Ishikawa (cell line): ENCODE results near the gene LYSMD2.

Source experiments
- CEBPB ChIP-seq: IDR thresholded peaks from 2 replicates; pipeline ENCODE4 v1.6.1; 2012
- CREB1 ChIP-seq: IDR thresholded peaks from 2 replicates; pipeline ENCODE4 v1.6.1; 2012; ENCODE audit warnings: low read depth
- EGR1 ChIP-seq: IDR thresholded peaks from 2 replicates; pipeline ENCODE4 v1.6.1; 2012
- EP300 ChIP-seq: IDR thresholded peaks from 2 replicates; pipeline ENCODE4 v1.6.1; 2012; ENCODE audit warnings: borderline replicate concordance
- FOXM1 ChIP-seq: IDR thresholded peaks from 2 replicates; pipeline ENCODE4 v1.6.1; 2012; ENCODE audit warnings: low read depth, borderline replicate concordance
- NFIC ChIP-seq: IDR thresholded peaks from 2 replicates; pipeline ENCODE4 v1.6.1; 2012
- RAD21 ChIP-seq: IDR thresholded peaks from 2 replicates; pipeline ENCODE4 v1.6.1; 2012; ENCODE audit warnings: low read depth
- TAF1 ChIP-seq: IDR thresholded peaks from 2 replicates; pipeline ENCODE4 v1.6.1; 2012; ENCODE audit warnings: low read depth, mild to moderate bottlenecking
- TCF12 ChIP-seq: IDR thresholded peaks from 2 replicates; pipeline ENCODE4 v1.6.1; 2012; ENCODE audit warnings: low read depth
- TEAD4 ChIP-seq: IDR thresholded peaks from 2 replicates; pipeline ENCODE4 v1.6.1; 2012
- YY1 ChIP-seq: IDR thresholded peaks from 2 replicates; pipeline ENCODE4 v1.6.1; 2012; ENCODE audit warnings: low read depth
- ZBTB7A ChIP-seq: IDR thresholded peaks from 2 replicates; pipeline ENCODE4 v1.6.1; 2012; ENCODE audit warnings: low read depth
- TF ChIP-seq, protein P1 (sequence below): IDR thresholded peaks from 2 replicates; pipeline ENCODE4 v1.6.1; 2012
- TF ChIP-seq, protein P2 (sequence below): IDR thresholded peaks from 2 replicates; pipeline ENCODE4 v1.6.1; 2012
- TF ChIP-seq, protein P3 (sequence below): IDR thresholded peaks from 2 replicates; pipeline ENCODE4 v1.6.1; 2012; ENCODE audit warnings: low read depth, mild to moderate bottlenecking

The LYSMD2 gene

DNA sequence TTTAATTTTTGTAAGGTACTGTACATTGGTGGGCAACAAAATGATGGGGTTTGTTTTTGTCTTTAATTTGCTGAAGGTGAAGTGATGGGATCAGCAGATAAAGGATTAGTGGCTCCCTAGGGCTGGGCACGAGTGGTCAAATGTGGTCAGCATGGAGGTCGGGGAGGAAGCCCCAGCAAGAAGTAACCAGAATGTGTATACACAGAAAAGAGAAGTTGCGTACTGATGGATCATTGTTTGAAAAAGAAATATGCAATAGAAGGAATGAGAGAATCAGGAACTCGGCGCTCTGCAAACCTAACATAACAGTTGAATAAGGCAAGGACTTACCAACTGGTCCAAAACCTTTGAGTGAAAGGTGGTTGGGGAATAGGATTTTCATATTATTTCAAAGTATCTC lies 15.4 kb upstream of the LYSMD2 start:
- TF ChIP-seq RAD21 (no peak), TEAD4 (no peak), ZBTB7A (no peak), TAF1 (no peak), FOXM1 (no peak), YY1 (no peak), NFIC (no peak), CEBPB (no peak), CREB1 (no peak), TCF12 (no peak), EP300 (no peak), EGR1 (no peak)
- TF ChIP-seq, protein P1, sequence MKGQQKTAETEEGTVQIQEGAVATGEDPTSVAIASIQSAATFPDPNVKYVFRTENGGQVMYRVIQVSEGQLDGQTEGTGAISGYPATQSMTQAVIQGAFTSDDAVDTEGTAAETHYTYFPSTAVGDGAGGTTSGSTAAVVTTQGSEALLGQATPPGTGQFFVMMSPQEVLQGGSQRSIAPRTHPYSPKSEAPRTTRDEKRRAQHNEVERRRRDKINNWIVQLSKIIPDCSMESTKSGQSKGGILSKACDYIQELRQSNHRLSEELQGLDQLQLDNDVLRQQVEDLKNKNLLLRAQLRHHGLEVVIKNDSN, result no peak
- TF ChIP-seq, protein P2, sequence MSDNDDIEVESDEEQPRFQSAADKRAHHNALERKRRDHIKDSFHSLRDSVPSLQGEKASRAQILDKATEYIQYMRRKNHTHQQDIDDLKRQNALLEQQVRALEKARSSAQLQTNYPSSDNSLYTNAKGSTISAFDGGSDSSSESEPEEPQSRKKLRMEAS, result no peak
- TF ChIP-seq, protein P3, sequence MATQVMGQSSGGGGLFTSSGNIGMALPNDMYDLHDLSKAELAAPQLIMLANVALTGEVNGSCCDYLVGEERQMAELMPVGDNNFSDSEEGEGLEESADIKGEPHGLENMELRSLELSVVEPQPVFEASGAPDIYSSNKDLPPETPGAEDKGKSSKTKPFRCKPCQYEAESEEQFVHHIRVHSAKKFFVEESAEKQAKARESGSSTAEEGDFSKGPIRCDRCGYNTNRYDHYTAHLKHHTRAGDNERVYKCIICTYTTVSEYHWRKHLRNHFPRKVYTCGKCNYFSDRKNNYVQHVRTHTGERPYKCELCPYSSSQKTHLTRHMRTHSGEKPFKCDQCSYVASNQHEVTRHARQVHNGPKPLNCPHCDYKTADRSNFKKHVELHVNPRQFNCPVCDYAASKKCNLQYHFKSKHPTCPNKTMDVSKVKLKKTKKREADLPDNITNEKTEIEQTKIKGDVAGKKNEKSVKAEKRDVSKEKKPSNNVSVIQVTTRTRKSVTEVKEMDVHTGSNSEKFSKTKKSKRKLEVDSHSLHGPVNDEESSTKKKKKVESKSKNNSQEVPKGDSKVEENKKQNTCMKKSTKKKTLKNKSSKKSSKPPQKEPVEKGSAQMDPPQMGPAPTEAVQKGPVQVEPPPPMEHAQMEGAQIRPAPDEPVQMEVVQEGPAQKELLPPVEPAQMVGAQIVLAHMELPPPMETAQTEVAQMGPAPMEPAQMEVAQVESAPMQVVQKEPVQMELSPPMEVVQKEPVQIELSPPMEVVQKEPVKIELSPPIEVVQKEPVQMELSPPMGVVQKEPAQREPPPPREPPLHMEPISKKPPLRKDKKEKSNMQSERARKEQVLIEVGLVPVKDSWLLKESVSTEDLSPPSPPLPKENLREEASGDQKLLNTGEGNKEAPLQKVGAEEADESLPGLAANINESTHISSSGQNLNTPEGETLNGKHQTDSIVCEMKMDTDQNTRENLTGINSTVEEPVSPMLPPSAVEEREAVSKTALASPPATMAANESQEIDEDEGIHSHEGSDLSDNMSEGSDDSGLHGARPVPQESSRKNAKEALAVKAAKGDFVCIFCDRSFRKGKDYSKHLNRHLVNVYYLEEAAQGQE, result no peak

DNA sequence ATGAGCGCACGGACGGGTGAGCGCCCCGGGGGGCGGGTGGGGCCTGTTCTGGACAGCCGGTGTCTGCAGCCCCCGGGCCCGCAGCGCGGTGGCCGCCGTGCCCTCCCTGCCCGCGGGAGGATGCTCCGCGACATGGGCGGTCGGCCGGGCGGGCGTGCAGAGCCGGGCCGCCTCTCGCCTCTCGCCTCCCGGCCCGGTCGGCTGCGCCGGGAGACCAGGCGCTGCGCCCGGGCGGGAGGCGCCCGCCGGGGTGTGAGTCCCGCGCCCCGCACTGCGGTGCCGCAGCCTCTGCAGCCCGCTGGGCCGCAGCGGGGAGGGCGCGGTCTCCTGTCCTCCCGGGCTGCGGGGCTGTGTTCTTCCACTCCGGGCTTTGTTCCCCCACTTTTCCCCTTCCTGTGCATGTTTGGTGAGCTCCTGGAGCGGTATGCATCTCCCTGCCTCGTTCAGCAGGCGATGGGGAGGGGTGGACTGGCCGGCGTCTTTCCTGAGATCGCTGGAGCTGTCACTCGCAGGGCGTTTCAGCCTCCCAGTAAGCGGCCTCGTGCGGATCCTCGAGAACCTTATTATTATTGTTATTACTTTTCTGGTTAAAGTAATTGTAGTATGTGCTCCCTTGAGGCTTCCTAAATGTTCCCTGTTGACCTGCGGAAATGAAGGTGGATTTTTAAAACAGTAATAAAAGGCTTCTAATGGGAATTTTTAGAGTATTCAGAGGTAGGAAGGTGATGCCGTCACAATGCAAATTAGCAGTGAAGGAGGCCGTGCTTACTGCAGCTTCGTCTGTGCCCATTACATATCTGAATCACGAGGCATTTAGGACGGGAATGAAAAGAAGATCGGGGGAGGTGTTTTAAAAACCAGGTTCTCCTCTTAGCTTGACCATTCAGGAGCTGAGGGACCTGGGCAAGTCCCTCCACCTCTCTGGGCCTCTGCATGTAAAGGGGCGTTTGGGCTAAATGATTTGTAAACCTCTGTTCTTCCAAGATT lies 14.5 kb upstream of the LYSMD2 start:
- TF ChIP-seq NFIC, result no peak
- TF ChIP-seq TEAD4, result no peak
- no peak for TF ChIP-seq YY1
- no peak for TF ChIP-seq CREB1
- TF ChIP-seq, protein P2, result no peak
- TF ChIP-seq TAF1, result no peak
- TF ChIP-seq EGR1, result no peak

DNA sequence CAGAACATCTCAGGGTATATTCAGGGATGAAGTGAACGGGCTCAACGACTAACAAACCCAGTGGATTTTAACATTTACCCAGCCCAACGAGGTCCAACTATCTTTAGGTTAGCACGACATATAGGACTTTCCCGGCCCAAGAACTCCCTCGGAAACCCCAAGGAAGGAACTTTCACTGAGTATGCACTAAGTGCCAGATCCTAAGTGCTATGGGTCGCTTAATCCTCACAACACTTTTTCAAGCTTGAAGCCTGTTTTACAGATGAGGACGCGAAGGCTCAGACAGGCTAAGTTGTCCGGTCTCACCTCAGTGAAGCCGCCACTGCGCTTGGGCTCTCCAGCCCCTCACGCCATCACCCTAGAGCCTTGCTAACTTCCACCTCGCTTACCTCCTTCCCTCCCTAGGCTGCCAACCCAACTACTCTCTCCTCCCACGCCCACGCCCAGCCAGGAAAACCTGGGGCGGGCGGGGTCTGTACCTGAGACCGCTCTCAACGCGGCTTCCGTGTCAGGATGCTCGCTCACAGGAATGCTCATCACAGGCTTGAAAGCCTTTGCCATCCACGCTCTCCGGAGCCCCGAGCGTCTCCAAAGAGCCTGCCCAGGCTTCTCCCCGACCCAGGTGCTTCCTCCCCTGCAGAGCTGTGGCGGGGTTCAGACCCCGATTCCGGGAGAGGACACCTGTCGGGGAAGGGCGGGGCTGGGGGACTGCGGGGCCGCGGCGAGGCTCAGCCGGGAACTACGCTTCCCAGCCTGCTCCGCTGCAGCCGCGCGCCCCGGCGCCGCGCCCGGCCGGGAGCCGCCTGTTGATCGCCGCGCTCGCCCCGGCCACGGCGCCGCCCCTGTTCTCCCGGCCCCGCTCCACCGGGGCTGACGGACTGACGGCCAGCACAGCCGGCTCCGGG lies 13.6 kb upstream of the LYSMD2 start, which contains the start of gene TMOD2:
TSS of gene TMOD2 (plus strand) at position 806 of the 905 bp plus-strand sequence. CDS start 14,845 bp downstream, outside the sequence.
- no peak for TF ChIP-seq YY1
- TF ChIP-seq EGR1, result peak; percentile 85

DNA sequence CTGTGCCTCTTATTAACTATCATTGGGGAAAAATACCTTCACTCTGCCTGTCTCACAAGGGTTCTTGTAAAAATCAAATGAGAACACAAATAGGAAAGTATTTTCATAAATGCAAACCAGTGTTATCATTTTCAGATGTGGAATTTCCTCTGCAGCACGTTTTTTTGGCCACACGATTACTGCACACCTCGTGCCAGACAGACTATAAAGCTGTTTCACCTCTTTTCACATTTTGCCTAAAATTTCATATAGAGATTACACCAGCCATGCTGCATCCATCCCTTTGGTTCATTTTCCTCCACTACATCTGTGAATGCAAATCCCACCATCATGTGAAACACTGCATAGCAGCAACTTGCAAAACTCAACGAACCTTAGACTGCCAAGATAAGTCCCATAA lies 12.7 kb upstream of the LYSMD2 start:
- no peak for TF ChIP-seq CREB1
- TF ChIP-seq TAF1, result no peak
- no peak for TF ChIP-seq RAD21
- TF ChIP-seq TEAD4, result no peak
- TF ChIP-seq CEBPB, result no peak
- TF ChIP-seq, protein P3, result no peak
- no peak for TF ChIP-seq NFIC
- TF ChIP-seq, protein P2, result no peak
- TF ChIP-seq TCF12, result no peak

DNA sequence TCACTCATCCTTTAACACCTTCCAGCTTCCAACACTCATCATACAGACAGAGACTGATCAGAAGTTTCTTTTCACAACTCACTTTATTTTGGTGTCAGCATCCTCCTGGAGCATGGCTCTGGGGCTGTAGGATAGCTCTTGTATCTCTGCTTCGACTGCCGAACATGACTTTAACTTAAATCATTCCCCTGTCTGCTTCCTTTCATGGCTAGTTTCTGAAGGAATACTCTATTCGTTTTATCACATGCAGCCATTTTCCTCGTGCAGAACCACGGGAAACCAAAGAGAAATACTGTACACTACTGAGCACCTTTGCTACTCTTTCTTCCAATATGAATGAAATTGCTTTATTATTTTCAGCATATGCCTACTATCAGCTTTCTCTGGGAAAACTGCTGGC lies 11.9 kb upstream of the LYSMD2 start:
- TF ChIP-seq, protein P3, result no peak
- TF ChIP-seq NFIC, result no peak
- no peak for TF ChIP-seq RAD21
